Neuronal stem cell (in vitro differentiated cells): Measurements from ENCODE around the gene LIFR.

ENCODE experiments used
- DNase-seq: peaks from one replicate; pipeline ENCODE4 v3.0.0-alpha.2; 2013; ENCODE audit warnings: low spot score
- H2AFZ ChIP-seq: one replicate; pipeline ENCODE4 v1.6.1; 2013; ENCODE audit warnings: mild to moderate bottlenecking, low read length, inconsistent platforms
- H2AK5ac ChIP-seq: 2 replicates; pipeline ENCODE4 v1.6.1; 2013; ENCODE audit warnings: low read depth, mild to moderate bottlenecking, inconsistent platforms, low read length, moderate library complexity, mixed read lengths
- H2BK120ac ChIP-seq: 2 replicates; pipeline ENCODE4 v1.6.1; 2013; ENCODE audit warnings: low read depth, mild to moderate bottlenecking, inconsistent platforms, low read length, moderate library complexity, mixed read lengths
- H2BK12ac ChIP-seq: one replicate; pipeline ENCODE4 v1.6.1; 2013; ENCODE audit warnings: low read length, inconsistent platforms
- H2BK15ac ChIP-seq: 2 replicates; pipeline ENCODE4 v1.6.1; 2013; ENCODE audit warnings: mild to moderate bottlenecking, low read length, inconsistent platforms, mixed read lengths
- H2BK5ac ChIP-seq: one replicate; pipeline ENCODE4 v1.6.1; 2013; ENCODE audit warnings: inconsistent platforms, mild to moderate bottlenecking, low read length, moderate library complexity
- H3K14ac ChIP-seq: one replicate; pipeline ENCODE4 v1.6.1; 2013; ENCODE audit warnings: low read length, inconsistent platforms
- H3K18ac ChIP-seq: 2 replicates; pipeline ENCODE4 v1.6.1; 2013; ENCODE audit warnings: low read length, inconsistent platforms
- H3K23ac ChIP-seq: 2 replicates; pipeline ENCODE4 v1.6.1; 2013; ENCODE audit warnings: low read depth, mild to moderate bottlenecking, mixed read lengths, low read length, inconsistent platforms; ENCODE audit not compliant: poor library complexity
- H3K27ac ChIP-seq: replicated peaks from 3 replicates; pipeline ENCODE4 v1.5.1; 2013; ENCODE audit warnings: low read length, inconsistent platforms
- H3K27me3 ChIP-seq, 3 experiments: 2 replicates each; pipeline ENCODE4 v1.6.1; 2013; ENCODE audit warnings: low read length in 3 of 3, mild to moderate bottlenecking in 2 of 3, inconsistent platforms in 1 of 3, low read depth in 1 of 3, mixed read lengths in 1 of 3, moderate library complexity in 1 of 3; ENCODE audit not compliant: control insufficient read depth in 3 of 3, insufficient read depth in 3 of 3
- H3K36me3 ChIP-seq, 2 donors: replicated peaks in 1 of 2; 2 replicates each; pipeline ENCODE4 v1.6.1; 2013; ENCODE audit warnings: low read length in 2 of 2; ENCODE audit not compliant: control insufficient read depth in 2 of 2, insufficient read depth in 2 of 2
- H3K4ac ChIP-seq: 2 replicates; pipeline ENCODE4 v1.6.1; 2013; ENCODE audit warnings: inconsistent platforms, mild to moderate bottlenecking, low read length, moderate library complexity
- H3K4me1 ChIP-seq, 2 donors: 1 replicate in 1 of 2; 2 replicates in 1 of 2; pipeline ENCODE4 v1.6.1; 2013; ENCODE audit warnings: low read length in 2 of 2, low read depth in 1 of 2; ENCODE audit not compliant: control insufficient read depth in 2 of 2, insufficient read depth in 1 of 2
- H3K4me2 ChIP-seq: one replicate; pipeline ENCODE4 v1.6.1; 2013; ENCODE audit warnings: mild to moderate bottlenecking, low read length, inconsistent platforms; ENCODE audit not compliant: insufficient read depth, poor library complexity, severe bottlenecking
- H3K4me3 ChIP-seq, 2 donors: 2 replicates each; pipeline ENCODE4 v1.5.1; 2013; ENCODE audit warnings: low read length in 2 of 2, mild to moderate bottlenecking in 2 of 2, inconsistent platforms in 1 of 2, moderate library complexity in 1 of 2
- H3K79me1 ChIP-seq: one replicate; pipeline ENCODE4 v1.6.1; 2013; ENCODE audit warnings: low read depth, mild to moderate bottlenecking, inconsistent platforms, low read length, moderate library complexity
- H3K9ac ChIP-seq: one replicate; pipeline ENCODE4 v1.6.1; 2013; ENCODE audit warnings: mild to moderate bottlenecking, low read depth, low read length, inconsistent platforms; ENCODE audit not compliant: poor library complexity
- H3K9me3 ChIP-seq, 2 donors: replicated peaks in 1 of 2; 2 replicates each; pipeline versions ENCODE3 to v1.6.1; 2013; ENCODE audit warnings: low read length in 2 of 2, mild to moderate bottlenecking in 2 of 2, inconsistent platforms in 1 of 2, low read depth in 1 of 2, mixed read lengths in 1 of 2, moderate library complexity in 1 of 2; ENCODE audit not compliant: control insufficient read depth in 2 of 2, insufficient read depth in 1 of 2
- H4K8ac ChIP-seq: one replicate; pipeline ENCODE4 v1.6.1; 2013; ENCODE audit warnings: low read depth, mild to moderate bottlenecking, inconsistent platforms, low read length, moderate library complexity
- H4K91ac ChIP-seq: one replicate; pipeline ENCODE4 v1.6.1; 2013; ENCODE audit warnings: low read length, low read depth, mild to moderate bottlenecking, inconsistent platforms; ENCODE audit not compliant: poor library complexity
- WGBS, 2 donors: extraction: QIAGEN DNeasy Blood & Tissue Kit; methylation state at CpG; one replicate each; pipeline ENCODE4 v1.1.7; 2013; ENCODE audit warnings: missing lambda C conversion rate in 2 of 2, mixed read lengths in 1 of 2; ENCODE audit not compliant: insufficient read length in 2 of 2, insufficient replicate concordance in 1 of 2; ENCODE audit errors: extremely low coverage in 2 of 2; 5-methylcytosine and 5-hydroxymethylcytosine counted together

LIFR gene

GRCh38 chr5:38438757-38439156 is 117.7 kb downstream of the LIFR start:
- Histone ChIP-seq H3K23ac (no peak overlapping the region), H4K8ac (no peak overlapping the region), H3K27me3 (no peaks in the 10 kb centered on the region), H3K4me1 (peaks cover 2 to 6% of the 10 kb centered on the region in 2 donors), H3K9me3 (no peaks in the 10 kb centered on the region), H3K9ac (no peak overlapping the region), H2BK12ac (no peak overlapping the region), H2AK5ac (no peak overlapping the region), H2AFZ (no peak overlapping the region), H3K18ac (no peak overlapping the region), H3K4me3 (no peak overlapping the region), H3K79me1 (no peaks in the 10 kb centered on the region), H4K91ac (no peak overlapping the region), H2BK120ac (no peak overlapping the region), H2BK15ac (no peak overlapping the region), H2BK5ac (no peak overlapping the region), H3K4ac (no peak overlapping the region), H3K36me3 (no peaks in the 10 kb centered on the region), H3K27ac (no peak overlapping the region), H3K4me2 (no peak overlapping the region), H3K14ac (no peak overlapping the region)
- WGBS, 2 donors, result no CpG with 5 or more reads among the region's 1 CpG
- DNase-seq, result no peak

GRCh38 chr5:38434966-38435705 is 121.3 kb downstream of the LIFR start:
- H2BK5ac ChIP-seq, result no peak overlapping the region
- no peak overlapping the region for H2BK12ac ChIP-seq
- H3K4ac ChIP-seq, result no peak overlapping the region
- H4K91ac ChIP-seq, result no peak overlapping the region
- no peak overlapping the region for H3K23ac ChIP-seq
- no peaks in the 10 kb centered on the region for H3K27me3 ChIP-seq
- H3K27ac ChIP-seq, result no peak overlapping the region
- H3K9me3 ChIP-seq, result no peaks in the 10 kb centered on the region
- no peak overlapping the region for H2AFZ ChIP-seq
- peaks cover 7 to 8% of the 10 kb centered on the region in 2 donors for H3K4me1 ChIP-seq
- no peak overlapping the region for H3K18ac ChIP-seq
- no peaks in the 10 kb centered on the region for H3K79me1 ChIP-seq
- no CpG with 5 or more reads among the region's 7 CpGs for WGBS, 2 donors
- no peak overlapping the region for H3K14ac ChIP-seq
- no peaks in the 10 kb centered on the region for H3K36me3 ChIP-seq
- H2BK15ac ChIP-seq, result no peak overlapping the region
- no peak overlapping the region for H2AK5ac ChIP-seq
- H4K8ac ChIP-seq, result no peak overlapping the region
- no peak overlapping the region for H3K4me2 ChIP-seq
- no peak overlapping the region for H3K9ac ChIP-seq
- no peak for DNase-seq
- no peak overlapping the region for H3K4me3 ChIP-seq
- H2BK120ac ChIP-seq, result no peak overlapping the region

- Histone ChIP-seq H3K4me2 (no peak overlapping the region), H2AK5ac (no peak overlapping the region), H4K91ac (no peak overlapping the region), H3K4me3 (no peak overlapping the region), H3K23ac (no peak overlapping the region), H2BK5ac (no peak overlapping the region), H3K36me3 (no peaks in the 10 kb centered on the region), H3K9ac (no peak overlapping the region), H3K4me1 (peaks cover 7 to 8% of the 10 kb centered on the region in 2 donors), H3K9me3 (no peaks in the 10 kb centered on the region), H2BK12ac (no peak overlapping the region), H3K18ac (peak overlapping the region; percentile 1), H3K14ac (no peak overlapping the region), H2AFZ (peak overlapping the region; percentile 77), H3K4ac (no peak overlapping the region), H2BK120ac (no peak overlapping the region), H3K79me1 (no peaks in the 10 kb centered on the region), H3K27ac (no peak overlapping the region), H3K27me3 (no peaks in the 10 kb centered on the region), H2BK15ac (no peak overlapping the region), H4K8ac (no peak overlapping the region)
- no peak for DNase-seq
- WGBS, 2 donors, result no CpG with 5 or more reads among the region's 6 CpGs
Observed at GRCh38 chr5:38433160-38433861, 123.1 kb downstream of the LIFR start.

- no peak overlapping the region for H4K8ac ChIP-seq
Observed at GRCh38 chr5:38431242-38431853, 125.1 kb downstream of the LIFR start.

More at GRCh38 chr5:38431242-38431853, 125.1 kb downstream of the LIFR start:
- Histone ChIP-seq H3K4me1 (peaks cover 6 to 8% of the 10 kb centered on the region in 2 donors), H2BK5ac (no peak overlapping the region), H3K27ac (no peak overlapping the region), H2BK120ac (no peak overlapping the region), H4K91ac (no peak overlapping the region), H2BK15ac (no peak overlapping the region), H3K27me3 (no peaks in the 10 kb centered on the region), H3K79me1 (no peaks in the 10 kb centered on the region), H2AK5ac (no peak overlapping the region), H3K4me3 (no peak overlapping the region), H3K4ac (no peak overlapping the region), H3K14ac (no peak overlapping the region), H3K4me2 (no peak overlapping the region), H3K18ac (no peak overlapping the region), H3K23ac (no peak overlapping the region), H3K36me3 (no peaks in the 10 kb centered on the region), H2AFZ (no peak overlapping the region), H3K9me3 (no peaks in the 10 kb centered on the region), H2BK12ac (no peak overlapping the region), H3K9ac (no peak overlapping the region)
- no CpG with 5 or more reads among the region's 1 CpG for WGBS, 2 donors
- DNase-seq, result no peak
